Astrocyte (in vitro differentiated cells and primary cell): ENCODE data around the gene CHAF1A. TPM values are rescaled to one million over a fixed set of nuclear protein-coding genes. Genes with fewer than 3 reads are reported as not detected.

Experiments used
- DNase-seq: peaks from one replicate; pipeline ENCODE4 v3.0.0-alpha.2; 2010; ENCODE audit warnings: low read depth
- FAIRE-seq: peaks from 2 replicates; lab custom pipeline; 2011; peaks lifted over from hg19 to GRCh38; lab: Jason Lieb, UNC
- H2AFZ ChIP-seq: 2 replicates; pipeline ENCODE4 v1.6.0; 2012; ENCODE audit warnings: low read depth, low read length, inconsistent platforms
- H3K27ac ChIP-seq: 2 replicates; pipeline ENCODE4 v1.5.1; 2011; ENCODE audit warnings: low read depth, low read length, inconsistent platforms
- H3K27me3 ChIP-seq: 2 replicates; pipeline ENCODE4 v1.6.0; 2011; ENCODE audit warnings: low read length, inconsistent platforms; ENCODE audit not compliant: insufficient read depth
- H3K36me3 ChIP-seq: 2 replicates; pipeline ENCODE4 v1.5.1; 2011; ENCODE audit warnings: low read length, inconsistent platforms; ENCODE audit not compliant: insufficient read depth
- H3K4me1 ChIP-seq: 2 replicates; pipeline ENCODE4 v1.5.1; 2011; ENCODE audit warnings: low read length, inconsistent platforms; ENCODE audit not compliant: insufficient read depth
- H3K4me2 ChIP-seq: 2 replicates; pipeline ENCODE4 v1.6.0; 2012; ENCODE audit warnings: low read length, inconsistent platforms
- H3K4me3 ChIP-seq: 2 replicates; pipeline ENCODE4 v1.5.1; 2011; ENCODE audit warnings: low read depth, mild to moderate bottlenecking, low read length, inconsistent platforms; ENCODE audit not compliant: insufficient read depth
- H3K79me2 ChIP-seq: 2 replicates; pipeline ENCODE4 v1.6.0; 2012; ENCODE audit warnings: mild to moderate bottlenecking, low read length, inconsistent platforms; ENCODE audit not compliant: insufficient read depth
- H3K9ac ChIP-seq: 2 replicates; pipeline ENCODE4 v1.6.0; 2012; ENCODE audit warnings: mild to moderate bottlenecking, low read length, inconsistent platforms
- H3K9me3 ChIP-seq: 2 replicates; pipeline ENCODE4 v1.5.1; 2012; ENCODE audit warnings: low read depth, mild to moderate bottlenecking, low read length, inconsistent platforms; ENCODE audit not compliant: insufficient read depth
- H4K20me1 ChIP-seq: 2 replicates; pipeline ENCODE4 v1.6.0; 2012; ENCODE audit warnings: low read length, inconsistent platforms; ENCODE audit not compliant: insufficient read depth
- H3K27ac Mint-ChIP-seq: one replicate; pipeline ENCODE4 v1.8.0; 2021; ENCODE audit warnings: mild to moderate bottlenecking, mixed read lengths; ENCODE audit not compliant: unreplicated experiment
- H3K27me3 Mint-ChIP-seq: one replicate; pipeline ENCODE4 v1.8.0; 2021; ENCODE audit warnings: low read depth, mixed read lengths; ENCODE audit not compliant: unreplicated experiment
- H3K36me3 Mint-ChIP-seq: one replicate; pipeline ENCODE4 v1.8.0; 2021; ENCODE audit warnings: low read depth, mixed read lengths; ENCODE audit not compliant: unreplicated experiment
- H3K4me1 Mint-ChIP-seq: one replicate; pipeline ENCODE4 v1.8.0; 2021; ENCODE audit warnings: low read depth, mixed read lengths; ENCODE audit not compliant: unreplicated experiment
- H3K4me3 Mint-ChIP-seq: one replicate; pipeline ENCODE4 v1.8.0; 2021; ENCODE audit warnings: mild to moderate bottlenecking, moderate library complexity, mixed read lengths; ENCODE audit not compliant: unreplicated experiment
- H3K9me3 Mint-ChIP-seq: one replicate; pipeline ENCODE4 v1.8.0; 2021; ENCODE audit warnings: mild to moderate bottlenecking, mixed read lengths; ENCODE audit not compliant: unreplicated experiment
- EZH2 ChIP-seq: IDR thresholded peaks from 2 replicates; pipeline ENCODE4 v1.6.1; 2012; ENCODE audit warnings: mild to moderate bottlenecking, low read length, inconsistent platforms; ENCODE audit not compliant: insufficient read depth
- total RNA-seq: library from RNA; stranded (reverse); gene quantifications from 2 replicates; pipeline ENCODE4 v1.2.1, GENCODE V29; 2021
- TF ChIP-seq, protein P1 (sequence below): IDR thresholded peaks from 2 replicates; pipeline ENCODE4 v1.5.1; 2011; ENCODE audit warnings: low read depth, mild to moderate bottlenecking, inconsistent platforms, low read length, moderate library complexity; ENCODE audit not compliant: insufficient read depth

CHAF1A gene
- total RNA-seq, 1 donor from 2014 or later = 8.5 TPM

DNA sequence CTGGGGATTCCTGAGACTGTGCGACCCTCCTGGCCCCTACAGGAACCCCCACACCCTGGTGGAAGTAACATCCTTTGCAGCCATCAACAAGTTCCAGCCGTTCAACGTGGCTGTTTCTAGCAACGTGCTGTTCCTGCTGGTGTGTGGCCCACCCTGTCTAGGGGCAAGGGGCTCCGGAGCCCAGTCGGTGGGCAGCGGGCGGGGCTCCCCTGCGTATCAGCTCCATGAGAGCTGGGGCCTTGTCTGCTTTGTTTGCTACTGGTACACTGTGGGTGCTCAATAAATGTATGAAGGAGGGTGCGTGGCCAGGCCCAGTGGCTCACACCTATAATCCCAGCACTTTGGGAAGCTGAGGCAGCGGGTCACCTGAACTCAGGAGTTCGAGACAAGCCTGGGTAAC lies 48.2 kb upstream of the CHAF1A start:
- Histone ChIP-seq H3K4me1 (no peaks in the 10 kb centered on the region), H3K27ac (no peak overlapping the region), H3K36me3 (no peaks in the 10 kb centered on the region), H3K9ac (no peak overlapping the region), H2AFZ (no peak overlapping the region), H3K79me2 (no peaks in the 10 kb centered on the region), H3K4me2 (no peak overlapping the region), H3K4me3 (no peak overlapping the region), H3K9me3 (no peaks in the 10 kb centered on the region), H3K27me3 (no peaks in the 10 kb centered on the region), H4K20me1 (peaks cover 8% of the 10 kb centered on the region)
- Mint-ChIP-seq H3K9me3 (no peaks in the 10 kb centered on the region), H3K4me1 (no peaks in the 10 kb centered on the region), H3K27me3 (no peaks in the 10 kb centered on the region), H3K27ac (no peak overlapping the region), H3K4me3 (no peak overlapping the region), H3K36me3 (peaks cover 2% of the 10 kb centered on the region)
- no peak for DNase-seq
- TF ChIP-seq EZH2 = no peak
- TF ChIP-seq, protein P1, sequence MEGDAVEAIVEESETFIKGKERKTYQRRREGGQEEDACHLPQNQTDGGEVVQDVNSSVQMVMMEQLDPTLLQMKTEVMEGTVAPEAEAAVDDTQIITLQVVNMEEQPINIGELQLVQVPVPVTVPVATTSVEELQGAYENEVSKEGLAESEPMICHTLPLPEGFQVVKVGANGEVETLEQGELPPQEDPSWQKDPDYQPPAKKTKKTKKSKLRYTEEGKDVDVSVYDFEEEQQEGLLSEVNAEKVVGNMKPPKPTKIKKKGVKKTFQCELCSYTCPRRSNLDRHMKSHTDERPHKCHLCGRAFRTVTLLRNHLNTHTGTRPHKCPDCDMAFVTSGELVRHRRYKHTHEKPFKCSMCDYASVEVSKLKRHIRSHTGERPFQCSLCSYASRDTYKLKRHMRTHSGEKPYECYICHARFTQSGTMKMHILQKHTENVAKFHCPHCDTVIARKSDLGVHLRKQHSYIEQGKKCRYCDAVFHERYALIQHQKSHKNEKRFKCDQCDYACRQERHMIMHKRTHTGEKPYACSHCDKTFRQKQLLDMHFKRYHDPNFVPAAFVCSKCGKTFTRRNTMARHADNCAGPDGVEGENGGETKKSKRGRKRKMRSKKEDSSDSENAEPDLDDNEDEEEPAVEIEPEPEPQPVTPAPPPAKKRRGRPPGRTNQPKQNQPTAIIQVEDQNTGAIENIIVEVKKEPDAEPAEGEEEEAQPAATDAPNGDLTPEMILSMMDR = no peak
- no peak for FAIRE-seq

DNA sequence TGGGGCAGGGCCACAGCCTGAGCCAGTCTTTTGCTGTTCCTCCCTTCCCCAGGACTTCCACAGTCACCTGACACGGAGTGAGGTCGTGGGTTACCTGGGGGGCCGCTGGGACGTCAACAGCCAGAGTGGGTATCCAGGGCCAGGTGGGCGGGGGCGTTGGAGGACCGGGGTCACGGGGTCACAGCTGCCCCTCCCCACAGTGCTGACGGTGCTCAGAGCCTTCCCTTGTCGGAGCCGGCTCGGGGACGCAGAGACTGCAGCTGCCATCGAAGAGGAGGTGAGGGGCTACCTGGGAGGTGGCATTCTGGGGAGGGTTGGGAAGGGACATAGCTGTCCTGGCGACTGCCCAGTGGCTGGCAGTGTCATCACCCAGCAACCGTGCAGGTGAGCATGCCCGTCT lies 47.5 kb upstream of the CHAF1A start:
- FAIRE-seq = no peak
- Histone ChIP-seq H3K4me2 (no peak overlapping the region), H3K4me3 (no peak overlapping the region), H3K4me1 (no peaks in the 10 kb centered on the region), H3K36me3 (no peaks in the 10 kb centered on the region), H2AFZ (no peak overlapping the region), H3K9ac (no peak overlapping the region), H3K27me3 (no peaks in the 10 kb centered on the region), H3K27ac (no peak overlapping the region), H4K20me1 (peaks cover 11% of the 10 kb centered on the region), H3K79me2 (no peaks in the 10 kb centered on the region), H3K9me3 (no peaks in the 10 kb centered on the region)
- H3K27me3 Mint-ChIP-seq = no peaks in the 10 kb centered on the region
- no peaks in the 10 kb centered on the region for H3K4me1 Mint-ChIP-seq
- H3K36me3 Mint-ChIP-seq = peaks cover 2% of the 10 kb centered on the region
- H3K9me3 Mint-ChIP-seq = no peaks in the 10 kb centered on the region
- no peak overlapping the region for H3K4me3 Mint-ChIP-seq
- no peak for DNase-seq
- TF ChIP-seq, protein P1 = no peak
- TF ChIP-seq EZH2 = no peak
- H3K27ac Mint-ChIP-seq = no peak overlapping the region

DNA sequence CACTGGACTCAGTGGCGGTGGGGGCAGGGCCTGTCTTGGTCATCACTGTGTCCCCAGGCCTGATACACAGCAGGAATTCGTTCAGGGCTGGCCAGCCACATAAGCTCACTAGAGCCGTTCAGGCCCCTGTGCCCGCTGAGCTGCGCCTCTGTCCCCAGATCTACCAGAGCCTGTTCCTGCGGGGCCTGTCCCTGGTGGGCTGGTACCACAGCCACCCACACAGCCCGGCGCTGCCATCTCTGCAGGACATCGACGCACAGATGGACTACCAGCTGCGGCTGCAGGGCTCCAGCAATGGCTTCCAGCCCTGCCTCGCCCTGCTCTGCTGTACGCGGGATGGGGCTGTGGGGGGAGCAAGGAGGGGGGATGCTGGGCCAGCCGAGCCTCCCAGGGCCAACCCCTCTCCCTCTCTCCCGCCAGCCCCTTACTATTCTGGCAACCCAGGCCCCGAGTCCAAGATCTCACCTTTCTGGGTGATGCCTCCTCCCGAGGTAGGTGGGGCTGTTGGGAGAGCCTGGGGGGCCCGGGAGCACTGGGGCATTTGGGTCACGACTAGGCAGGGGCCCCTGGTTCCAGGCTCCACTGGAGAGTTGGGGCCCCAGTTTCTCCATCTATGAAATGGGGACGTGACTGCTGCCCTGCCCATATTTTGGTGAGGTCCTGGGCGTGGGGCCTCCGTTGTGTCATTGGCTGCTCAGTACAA lies 45.2 kb upstream of the CHAF1A start:
- TF ChIP-seq, protein P1 = no peak
- TF ChIP-seq EZH2 = no peak
- Mint-ChIP-seq H3K4me1 (no peaks in the 10 kb centered on the region), H3K36me3 (no peaks in the 10 kb centered on the region), H3K27me3 (no peaks in the 10 kb centered on the region), H3K4me3 (no peak overlapping the region), H3K9me3 (no peaks in the 10 kb centered on the region), H3K27ac (no peak overlapping the region)
- no peaks in the 10 kb centered on the region for H3K9me3 ChIP-seq
- H3K27me3 ChIP-seq = no peaks in the 10 kb centered on the region
- H4K20me1 ChIP-seq = peaks cover 29% of the 10 kb centered on the region
- H2AFZ ChIP-seq = no peak overlapping the region
- DNase-seq (no peak), FAIRE-seq (no peak)
- no peaks in the 10 kb centered on the region for H3K79me2 ChIP-seq
- no peaks in the 10 kb centered on the region for H3K4me1 ChIP-seq
- no peak overlapping the region for H3K27ac ChIP-seq
- H3K4me3 ChIP-seq = no peak overlapping the region
- no peak overlapping the region for H3K9ac ChIP-seq
- H3K4me2 ChIP-seq = no peak overlapping the region
- no peaks in the 10 kb centered on the region for H3K36me3 ChIP-seq
